Thyroid gland (tissue), 4 donors: Measurements from ENCODE around the gene THOC2. TPM values are rescaled to one million over a fixed set of nuclear protein-coding genes. Genes with fewer than 3 reads are reported as not detected.
A peak's percentile ranks its signal among the peaks of the same experiment; 100 is the strongest.

Source experiments
- DNase-seq, 2 donors: peaks; one replicate each; pipeline ENCODE4 v3.0.0-alpha.2; 2019
- H3K27ac ChIP-seq, 3 donors: fragments of 200-600 bp; sonication (generic); 1 replicate in 2 of 3; 2 replicates in 1 of 3; pipeline ENCODE4 v1.5.1; 2016 to 2019; ENCODE audit warnings: mild to moderate bottlenecking in 1 of 3, moderate library complexity in 1 of 3
- H3K27me3 ChIP-seq: fragments of 200-600 bp; sonication (generic); one replicate; pipeline ENCODE4 v1.5.1; 2019
- H3K36me3 ChIP-seq, 2 donors: fragments of 200-600 bp; sonication (generic); one replicate each; pipeline ENCODE4 v1.5.1; 2016 to 2019
- H3K4me1 ChIP-seq, 2 donors: fragments of 200-600 bp; sonication (generic); one replicate each; pipeline ENCODE4 v1.5.1; 2017 to 2019
- H3K4me3 ChIP-seq, 3 donors: fragments of 200-600 bp; sonication (generic); replicated peaks in 1 of 3; 1 replicate in 2 of 3; 2 replicates in 1 of 3; pipeline ENCODE4 v1.5.1; 2016; ENCODE audit warnings: mild to moderate bottlenecking in 1 of 3
- H3K9me3 ChIP-seq: fragments of 200-600 bp; sonication (generic); one replicate; pipeline ENCODE4 v1.5.1; 2017
- POLR2A ChIP-seq, 2 donors: fragments of 450-650 bp; IDR thresholded peaks; one replicate each; pipeline ENCODE4 v1.6.1; 2017; ENCODE audit warnings: antibody characterized with exemption in 2 of 2, mild to moderate bottlenecking in 2 of 2, moderate library complexity in 1 of 2
- WGBS, 2 donors: methylation state at CpG; one replicate each; pipeline ENCODE4 v1.1.5; 2017; 5-methylcytosine and 5-hydroxymethylcytosine counted together
- intact Hi-C: fragments of 100-400 bp; cut with DNase I; formaldehyde crosslinking; loops from one replicate; pipeline ENCODE4 v1.15.1; 2023
- total RNA-seq, 4 donors: library from RNA; depleted of rRNA; stranded (reverse); fragments of >200 nt; gene quantifications; one replicate each; pipeline ENCODE4 v1.2.3, GENCODE V29; 2016
- TF ChIP-seq, protein P1 (sequence below), 6 experiments: fragments of 200-600 bp in 3 of 6; fragments of 450-650 bp in 3 of 6; sonication (generic) in 3 of 6; IDR thresholded peaks; one replicate each; pipeline ENCODE4 v1.5.1; 2016 to 2019; ENCODE audit warnings: antibody characterized with exemption in 6 of 6, mild to moderate bottlenecking in 2 of 6, inconsistent platforms in 1 of 6, moderate library complexity in 1 of 6

THOC2 gene
- total RNA-seq, 4 donors from 2014 or later, result 117 to 229 (median 137) TPM

DNA sequence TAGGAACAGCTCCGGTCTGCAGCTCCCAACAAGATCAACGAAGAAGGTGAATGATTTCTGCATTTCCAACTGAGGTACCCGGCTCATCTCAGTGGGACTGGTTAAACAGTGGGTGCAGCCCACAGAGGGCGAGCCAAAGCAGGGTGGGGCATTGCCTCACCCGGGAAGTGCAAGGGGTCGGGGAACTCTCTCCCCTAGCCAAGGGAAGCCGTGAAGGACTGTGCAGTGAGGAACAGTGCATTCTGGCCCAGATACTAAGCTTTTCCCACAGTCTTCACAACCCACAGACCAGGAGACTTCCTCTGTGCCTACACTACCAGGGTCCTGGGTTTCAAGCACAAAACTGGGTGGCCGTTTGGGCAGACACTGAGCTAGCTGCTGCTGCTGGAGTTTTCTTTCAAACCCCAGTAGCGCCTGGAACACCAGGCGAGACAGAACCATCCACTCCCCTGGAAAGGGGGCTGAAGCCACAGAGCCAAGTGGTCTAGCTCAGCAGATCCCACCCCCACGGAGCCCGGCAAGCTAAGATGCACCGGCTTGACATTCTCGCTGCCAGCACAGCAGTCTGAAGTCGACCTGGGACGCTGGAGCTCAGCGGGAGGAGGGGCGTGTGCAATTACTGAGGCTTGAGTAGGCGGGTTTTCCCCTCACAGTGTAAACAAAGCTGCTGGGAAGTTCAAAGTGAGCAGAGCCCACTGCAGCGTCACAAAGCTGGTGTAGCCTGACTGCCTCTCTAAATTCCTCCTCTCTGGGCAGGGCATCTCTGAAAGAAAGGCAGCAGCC is 84.6 kb downstream of the THOC2 start:
- peak; percentile 78 to 81 for DNase-seq
- no peaks in the 10 kb centered on the region for H3K9me3 ChIP-seq
- H3K27me3 ChIP-seq, result no peaks in the 10 kb centered on the region
- H3K4me3 ChIP-seq, result no peak overlapping the region
- no peaks in the 10 kb centered on the region for H3K36me3 ChIP-seq
- H3K27ac ChIP-seq, result peak overlapping the region in 1 of 3 donors; percentile 49
- WGBS, 2 donors, result 52 to 72% methylated on average over 4 to 5 of the region's 20 CpGs
- peaks cover 6 to 12% of the 10 kb centered on the region in 2 donors for H3K4me1 ChIP-seq
- intact Hi-C loops, result no loop called here
- no peak for TF ChIP-seq POLR2A (IDR thresholded peaks at IDR 0.05)

DNA sequence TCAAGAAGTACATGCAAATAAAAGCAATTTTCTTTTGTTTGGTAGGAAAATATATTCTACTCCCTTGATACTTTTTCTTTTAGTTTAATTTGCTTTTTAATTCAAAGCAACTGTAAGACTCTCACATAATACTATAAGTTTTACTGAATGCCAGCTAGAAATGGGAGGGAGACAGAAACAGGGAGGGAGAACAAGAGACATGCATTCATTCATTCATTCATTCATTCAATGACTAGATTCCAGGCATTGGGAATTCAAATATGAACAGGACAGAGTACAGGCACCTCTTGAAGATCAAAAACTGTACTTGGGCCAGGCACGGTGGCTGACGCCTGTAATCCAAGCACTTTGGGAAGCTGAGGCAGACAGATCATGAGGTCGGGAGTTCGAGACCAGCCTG is 85.6 kb downstream of the THOC2 start:
- Histone ChIP-seq H3K4me3 (no peak overlapping the region), H3K36me3 (no peaks in the 10 kb centered on the region), H3K27me3 (no peaks in the 10 kb centered on the region), H3K9me3 (no peaks in the 10 kb centered on the region), H3K4me1 (peaks cover 6 to 12% of the 10 kb centered on the region in 2 donors), H3K27ac (no peak overlapping the region)
- 95 to 98% methylated on average over 4 of the region's 4 CpGs for WGBS, 2 donors
- no peak for TF ChIP-seq POLR2A (IDR thresholded peaks at IDR 0.05)
- TF ChIP-seq, protein P1, sequence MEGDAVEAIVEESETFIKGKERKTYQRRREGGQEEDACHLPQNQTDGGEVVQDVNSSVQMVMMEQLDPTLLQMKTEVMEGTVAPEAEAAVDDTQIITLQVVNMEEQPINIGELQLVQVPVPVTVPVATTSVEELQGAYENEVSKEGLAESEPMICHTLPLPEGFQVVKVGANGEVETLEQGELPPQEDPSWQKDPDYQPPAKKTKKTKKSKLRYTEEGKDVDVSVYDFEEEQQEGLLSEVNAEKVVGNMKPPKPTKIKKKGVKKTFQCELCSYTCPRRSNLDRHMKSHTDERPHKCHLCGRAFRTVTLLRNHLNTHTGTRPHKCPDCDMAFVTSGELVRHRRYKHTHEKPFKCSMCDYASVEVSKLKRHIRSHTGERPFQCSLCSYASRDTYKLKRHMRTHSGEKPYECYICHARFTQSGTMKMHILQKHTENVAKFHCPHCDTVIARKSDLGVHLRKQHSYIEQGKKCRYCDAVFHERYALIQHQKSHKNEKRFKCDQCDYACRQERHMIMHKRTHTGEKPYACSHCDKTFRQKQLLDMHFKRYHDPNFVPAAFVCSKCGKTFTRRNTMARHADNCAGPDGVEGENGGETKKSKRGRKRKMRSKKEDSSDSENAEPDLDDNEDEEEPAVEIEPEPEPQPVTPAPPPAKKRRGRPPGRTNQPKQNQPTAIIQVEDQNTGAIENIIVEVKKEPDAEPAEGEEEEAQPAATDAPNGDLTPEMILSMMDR (IDR thresholded peaks at IDR 0.05), result no peak
- no peak for DNase-seq
- intact Hi-C loops, result no loop called here

DNA sequence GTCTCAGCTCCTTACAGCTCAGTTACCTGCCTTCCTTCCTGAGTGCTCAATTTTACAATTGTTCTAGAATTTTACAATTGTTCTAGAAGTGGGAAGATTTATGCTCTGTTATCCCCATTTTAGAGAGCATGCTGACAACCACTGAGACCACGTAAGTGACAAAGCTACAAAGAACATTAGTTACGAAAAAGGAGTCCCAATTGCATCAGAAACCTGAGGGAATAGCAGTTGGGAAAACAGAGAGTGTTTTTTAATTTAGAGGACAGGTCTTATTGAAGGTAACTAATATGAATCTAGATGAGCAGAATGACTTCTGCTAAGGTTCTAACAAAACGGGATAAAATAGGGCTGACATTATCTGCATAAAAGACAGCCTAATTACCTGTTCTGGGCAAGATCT is 103.3 kb downstream of the THOC2 start:
- no peaks in the 10 kb centered on the region for H3K36me3 ChIP-seq
- 94 to 98% methylated on average over 3 of the region's 3 CpGs for WGBS, 2 donors
- H3K4me1 ChIP-seq, result no peaks in the 10 kb centered on the region
- no peak overlapping the region for H3K4me3 ChIP-seq
- no peak for TF ChIP-seq POLR2A (IDR thresholded peaks at IDR 0.05)
- TF ChIP-seq, protein P1 (IDR thresholded peaks at IDR 0.05), result no peak
- intact Hi-C loops, result no loop called here
- DNase-seq, result no peak
- no peaks in the 10 kb centered on the region for H3K27me3 ChIP-seq
- no peak overlapping the region for H3K27ac ChIP-seq
- H3K9me3 ChIP-seq, result no peaks in the 10 kb centered on the region

DNA sequence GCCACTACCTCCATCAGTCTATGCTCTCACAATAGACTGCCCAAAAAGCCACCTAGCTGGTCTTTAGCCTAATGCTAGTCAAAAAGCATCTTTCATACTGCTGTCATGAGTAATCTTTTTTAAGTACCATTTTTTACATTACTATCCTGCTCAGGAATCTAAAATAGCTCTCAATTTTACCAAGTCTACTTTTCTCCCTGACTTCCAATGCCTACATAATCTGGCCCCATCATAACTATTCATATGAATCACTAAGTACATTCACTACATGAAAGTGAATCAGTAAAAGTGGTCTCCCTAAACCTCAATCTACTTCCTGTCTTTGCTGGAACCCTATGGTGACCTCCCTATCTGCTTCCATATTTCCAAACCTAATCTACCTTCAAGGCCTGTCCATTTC is 105.9 kb downstream of the THOC2 start:
- Histone ChIP-seq H3K4me3 (no peak overlapping the region), H3K9me3 (no peaks in the 10 kb centered on the region), H3K36me3 (no peaks in the 10 kb centered on the region), H3K27me3 (no peaks in the 10 kb centered on the region), H3K27ac (no peak overlapping the region), H3K4me1 (no peaks in the 10 kb centered on the region)
- DNase-seq, result no peak
- TF ChIP-seq, protein P1 (IDR thresholded peaks at IDR 0.05), result no peak
- TF ChIP-seq POLR2A (IDR thresholded peaks at IDR 0.05), result no peak
- intact Hi-C loops, result no loop called here

DNA sequence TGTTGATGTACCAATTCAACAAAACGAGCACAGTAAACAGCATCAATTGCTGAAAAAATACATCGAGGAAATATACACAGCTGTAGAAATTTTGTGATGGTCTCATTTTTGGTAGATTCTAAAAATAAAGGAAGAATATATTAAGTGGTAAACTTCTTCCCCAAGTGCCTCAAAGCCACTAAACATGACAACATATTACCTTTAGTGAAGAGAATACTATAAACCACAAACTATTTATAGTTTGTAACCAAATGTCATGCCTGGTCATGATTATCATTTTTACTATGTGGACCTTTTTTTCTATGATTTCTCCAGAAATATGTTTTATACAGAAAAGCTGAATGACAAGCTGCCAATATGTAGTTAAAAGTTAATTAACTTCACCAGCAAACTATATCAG is 106.9 kb downstream of the THOC2 start:
- Histone ChIP-seq H3K36me3 (peaks cover 0 to 2% of the 10 kb centered on the region in 2 donors), H3K4me1 (no peaks in the 10 kb centered on the region), H3K27me3 (no peaks in the 10 kb centered on the region), H3K4me3 (no peak overlapping the region), H3K9me3 (no peaks in the 10 kb centered on the region), H3K27ac (no peak overlapping the region)
- no peak for DNase-seq
- no peak for TF ChIP-seq POLR2A (IDR thresholded peaks at IDR 0.05)
- TF ChIP-seq, protein P1 (IDR thresholded peaks at IDR 0.05), result no peak
- intact Hi-C loops, result no loop called here
- WGBS, 2 donors, result 93 to 97% methylated on average over 2 of the region's 2 CpGs
